Liver (tissue), 9 donors: ENCODE results near the gene EFCAB11. TPM values are rescaled to one million over a fixed set of nuclear protein-coding genes. Genes with fewer than 3 reads are reported as not detected.

Experiments
- DNase-seq: peaks from one replicate; pipeline ENCODE4 v3.0.0-alpha.2; 2017; ENCODE audit warnings: low spot score
- H3K27ac ChIP-seq, 2 donors: one replicate each; pipeline ENCODE4 v1.7.0; 2013; ENCODE audit warnings: inconsistent platforms in 2 of 2, low read length in 2 of 2, control low read depth in 1 of 2, low read depth in 1 of 2, mild to moderate bottlenecking in 1 of 2
- H3K27me3 ChIP-seq, 4 donors: one replicate each; pipeline versions ENCODE4 v1.6.1 to v1.7.0; 2013; ENCODE audit warnings: low read length in 3 of 4, inconsistent platforms in 1 of 4, mild to moderate bottlenecking in 1 of 4, moderate library complexity in 1 of 4; ENCODE audit not compliant: control insufficient read depth in 4 of 4, insufficient read depth in 4 of 4
- H3K36me3 ChIP-seq, 4 donors: one replicate each; pipeline versions ENCODE4 v1.6.1 to v1.7.0; 2013; ENCODE audit warnings: low read length in 3 of 4, mild to moderate bottlenecking in 3 of 4, low read depth in 1 of 4, moderate library complexity in 1 of 4; ENCODE audit not compliant: control insufficient read depth in 4 of 4, insufficient read depth in 3 of 4
- H3K4me1 ChIP-seq, 4 donors: one replicate each; pipeline versions ENCODE4 v1.6.1 to v1.7.0; 2013; ENCODE audit warnings: low read length in 3 of 4, mild to moderate bottlenecking in 3 of 4, moderate library complexity in 1 of 4; ENCODE audit not compliant: control insufficient read depth in 4 of 4, insufficient read depth in 4 of 4
- H3K4me3 ChIP-seq, 3 donors: one replicate each; pipeline versions ENCODE4 v1.6.1 to v1.7.0; 2013; ENCODE audit warnings: low read length in 3 of 3, control low read depth in 1 of 3, low read depth in 1 of 3, mild to moderate bottlenecking in 1 of 3
- H3K9ac ChIP-seq, 2 donors: one replicate each; pipeline ENCODE4 v1.7.0; 2013; ENCODE audit warnings: low read length in 2 of 2, mild to moderate bottlenecking in 2 of 2, moderate library complexity in 2 of 2, control low read depth in 1 of 2, low read depth in 1 of 2
- H3K9me3 ChIP-seq, 4 donors: one replicate each; pipeline versions ENCODE4 v1.6.1 to v1.7.0; 2013; ENCODE audit warnings: low read length in 3 of 4; ENCODE audit not compliant: control insufficient read depth in 4 of 4
- EGR1 ChIP-seq, 2 donors: IDR thresholded peaks; 2 replicates each; pipeline ENCODE4 v1.6.1; 2016 to 2018; ENCODE audit warnings: antibody characterized with exemption in 2 of 2, low read depth in 2 of 2
- FOXA1 ChIP-seq: IDR thresholded peaks from 2 replicates; pipeline ENCODE4 v1.6.1; 2016; ENCODE audit warnings: antibody characterized with exemption
- FOXA2 ChIP-seq: IDR thresholded peaks from 2 replicates; pipeline ENCODE4 v1.6.1; 2016; ENCODE audit warnings: antibody characterized with exemption
- GABPA ChIP-seq, 2 donors: IDR thresholded peaks in 1 of 2; conservative IDR thresholded peaks in 1 of 2; 2 replicates each; pipeline ENCODE4 v1.6.1; 2016; ENCODE audit warnings: antibody characterized with exemption in 2 of 2, mild to moderate bottlenecking in 1 of 2, moderate library complexity in 1 of 2
- HNF4A ChIP-seq, 2 donors: conservative IDR thresholded peaks; 2 replicates each; pipeline ENCODE4 v1.6.1; 2016; ENCODE audit warnings: antibody characterized with exemption in 2 of 2, mild to moderate bottlenecking in 2 of 2
- HNF4G ChIP-seq: IDR thresholded peaks from 2 replicates; pipeline ENCODE4 v1.6.1; 2016; ENCODE audit warnings: antibody characterized with exemption
- JUND ChIP-seq, 2 donors: IDR thresholded peaks; 2 replicates each; pipeline ENCODE4 v1.6.1; 2016; ENCODE audit warnings: antibody characterized with exemption in 2 of 2
- MAX ChIP-seq: IDR thresholded peaks from 2 replicates; pipeline ENCODE4 v1.6.1; 2016; ENCODE audit warnings: antibody characterized with exemption
- NR2F2 ChIP-seq: IDR thresholded peaks from 2 replicates; pipeline ENCODE4 v1.6.1; 2016; ENCODE audit warnings: antibody characterized with exemption
- RAD21 ChIP-seq, 2 donors: IDR thresholded peaks; 2 replicates each; pipeline ENCODE4 v1.6.1; 2016; ENCODE audit warnings: antibody characterized with exemption in 2 of 2, mild to moderate bottlenecking in 2 of 2
- REST ChIP-seq: IDR thresholded peaks from 2 replicates; pipeline ENCODE4 v1.6.1; 2016; ENCODE audit warnings: antibody characterized with exemption, mild to moderate bottlenecking
- RXRA ChIP-seq, 2 donors: IDR thresholded peaks; 2 replicates each; pipeline ENCODE4 v1.6.1; 2017 to 2018; ENCODE audit warnings: antibody characterized with exemption in 2 of 2, mild to moderate bottlenecking in 1 of 2
- SP1 ChIP-seq: IDR thresholded peaks from 2 replicates; pipeline ENCODE4 v1.6.1; 2018; ENCODE audit warnings: antibody characterized with exemption, mild to moderate bottlenecking
- TAF1 ChIP-seq: conservative IDR thresholded peaks from 2 replicates; pipeline ENCODE4 v1.6.1; 2016; ENCODE audit warnings: antibody characterized with exemption, mild to moderate bottlenecking
- YY1 ChIP-seq: IDR thresholded peaks from 2 replicates; pipeline ENCODE4 v1.6.1; 2016; ENCODE audit warnings: antibody characterized with exemption, mild to moderate bottlenecking
- WGBS: extraction: QIAGEN DNeasy Blood & Tissue Kit; methylation state at CpG from one replicate; pipeline ENCODE4 v1.1.7; 2013; 5-methylcytosine and 5-hydroxymethylcytosine counted together
- polyA plus RNA-seq, 2 donors: library from polyadenylated mRNA; stranded (reverse) in 1 of 2; unstranded in 1 of 2; fragments of 200-250 nt in 1 of 2; fragments of >200 nt in 1 of 2; fragmentation: Nextera tagmentation in 1 of 2; extraction: Ambion mirVana in 1 of 2; gene quantifications; one replicate each; pipeline versions ENCODE4 v1.2.1 to v1.2.3, GENCODE V29; 2013 to 2015
- total RNA-seq, 2 donors: library from RNA; depleted of rRNA; stranded (reverse); fragments of >200 nt; gene quantifications; one replicate each; pipeline ENCODE4 v1.2.3, GENCODE V29; 2014
- TF ChIP-seq, protein P1 (sequence below): IDR thresholded peaks from 2 replicates; pipeline ENCODE4 v1.6.1; 2016; ENCODE audit warnings: antibody characterized with exemption
- TF ChIP-seq, protein P2 (sequence below): IDR thresholded peaks from 2 replicates; pipeline ENCODE4 v1.6.1; 2016; ENCODE audit warnings: antibody characterized with exemption
- TF ChIP-seq, protein P3 (sequence below): fragments of 150-350 bp; IDR thresholded peaks from 2 replicates; pipeline ENCODE4 v1.5.1; 2017; ENCODE audit warnings: improper control_type of control experiment, low read depth, low read length; ENCODE audit not compliant: missing input control
- donor health status: healthy.
- donor health status: healthy.
- donor health status: healthy.
- donor health status: healthy.
- donor health status: healthy.

EFCAB11 gene
- total and polyA plus RNA-seq, 4 donors, result 2.1 to 4.7 (median 3.4) TPM

DNA sequence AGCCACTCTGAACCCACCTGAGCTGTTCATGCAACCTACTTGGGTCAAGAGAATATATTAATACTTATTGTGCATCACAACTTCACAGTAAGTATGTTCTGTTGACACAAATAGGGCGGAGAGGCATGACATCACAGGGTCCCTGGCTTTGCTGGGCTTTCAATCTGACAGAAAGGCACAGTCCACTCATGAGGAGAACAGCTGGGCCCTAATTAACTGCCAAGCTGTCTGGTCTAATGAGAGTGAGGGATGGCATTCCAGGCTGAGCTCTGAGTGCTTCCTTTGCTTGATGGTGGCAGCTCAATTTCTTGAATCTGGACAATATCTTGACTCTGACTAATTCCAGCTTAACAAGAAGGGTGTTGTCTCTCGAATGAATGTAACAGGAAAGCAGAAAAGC is 2.0 kb downstream of the EFCAB11 start:
- Histone ChIP-seq H3K27ac (no peak overlapping the region), H3K9me3 (no peaks in the 10 kb centered on the region), H3K9ac (no peak overlapping the region), H3K4me1 (peaks cover 0 to 30% (median 19%) of the 10 kb centered on the region in 4 donors), H3K4me3 (no peak overlapping the region), H3K27me3 (no peaks in the 10 kb centered on the region), H3K36me3 (no peaks in the 10 kb centered on the region)
- 86% methylated on average over 2 of the region's 2 CpGs for WGBS
- no peak for DNase-seq
- TF ChIP-seq REST (no peak), FOXA1 (no peak), GABPA (IDR thresholded peaks at IDR 0.05 in 1 of 2, conservative IDR thresholded peaks at IDR 0.05 in 1 of 2) (no peak), HNF4G (no peak), NR2F2 (no peak), RAD21 (IDR thresholded peaks at IDR 0.05) (no peak), YY1 (no peak), EGR1 (IDR thresholded peaks at IDR 0.05; ENCODE audit: low read depth in 2 of 2) (no peak), RXRA (IDR thresholded peaks at IDR 0.05) (no peak), TAF1 (no peak), FOXA2 (no peak), MAX (no peak)
- TF ChIP-seq, protein P1, sequence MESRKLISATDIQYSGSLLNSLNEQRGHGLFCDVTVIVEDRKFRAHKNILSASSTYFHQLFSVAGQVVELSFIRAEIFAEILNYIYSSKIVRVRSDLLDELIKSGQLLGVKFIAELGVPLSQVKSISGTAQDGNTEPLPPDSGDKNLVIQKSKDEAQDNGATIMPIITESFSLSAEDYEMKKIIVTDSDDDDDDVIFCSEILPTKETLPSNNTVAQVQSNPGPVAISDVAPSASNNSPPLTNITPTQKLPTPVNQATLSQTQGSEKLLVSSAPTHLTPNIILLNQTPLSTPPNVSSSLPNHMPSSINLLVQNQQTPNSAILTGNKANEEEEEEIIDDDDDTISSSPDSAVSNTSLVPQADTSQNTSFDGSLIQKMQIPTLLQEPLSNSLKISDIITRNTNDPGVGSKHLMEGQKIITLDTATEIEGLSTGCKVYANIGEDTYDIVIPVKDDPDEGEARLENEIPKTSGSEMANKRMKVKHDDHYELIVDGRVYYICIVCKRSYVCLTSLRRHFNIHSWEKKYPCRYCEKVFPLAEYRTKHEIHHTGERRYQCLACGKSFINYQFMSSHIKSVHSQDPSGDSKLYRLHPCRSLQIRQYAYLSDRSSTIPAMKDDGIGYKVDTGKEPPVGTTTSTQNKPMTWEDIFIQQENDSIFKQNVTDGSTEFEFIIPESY, result no peak

DNA sequence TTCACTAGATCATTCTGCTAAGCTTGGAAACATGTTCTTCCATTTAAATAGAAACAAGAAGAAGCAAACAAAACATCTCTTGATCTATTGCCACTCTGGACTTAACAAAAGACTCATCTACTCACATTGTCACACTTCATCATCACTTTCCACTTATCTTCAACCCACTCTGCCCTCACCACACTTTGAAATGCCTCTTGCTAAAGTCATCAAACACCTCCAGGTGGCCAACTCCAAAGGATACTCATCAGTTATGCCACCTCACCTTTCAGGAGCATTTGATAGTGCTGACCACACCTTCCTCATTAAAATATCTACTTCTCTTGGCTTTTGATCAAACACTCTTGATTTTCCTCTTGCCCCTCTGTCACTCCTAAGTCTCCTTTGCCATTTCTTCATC is 7.2 kb downstream of the EFCAB11 start:
- no peak overlapping the region for H3K9ac ChIP-seq
- H3K4me1 ChIP-seq, result peaks cover 0 to 3% (median 0%) of the 10 kb centered on the region in 4 donors
- H3K27ac ChIP-seq, result no peak overlapping the region
- no peak overlapping the region for H3K4me3 ChIP-seq
- H3K9me3 ChIP-seq, result no peaks in the 10 kb centered on the region
- no peak for TF ChIP-seq FOXA1
- TF ChIP-seq HNF4A (conservative IDR thresholded peaks at IDR 0.05), result no peak
- no peak for TF ChIP-seq RXRA (IDR thresholded peaks at IDR 0.05)
- TF ChIP-seq JUND (IDR thresholded peaks at IDR 0.05), result no peak
- TF ChIP-seq, protein P2, sequence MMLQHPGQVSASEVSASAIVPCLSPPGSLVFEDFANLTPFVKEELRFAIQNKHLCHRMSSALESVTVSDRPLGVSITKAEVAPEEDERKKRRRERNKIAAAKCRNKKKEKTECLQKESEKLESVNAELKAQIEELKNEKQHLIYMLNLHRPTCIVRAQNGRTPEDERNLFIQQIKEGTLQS, result no peak
- TF ChIP-seq, protein P1, result no peak
- TF ChIP-seq SP1, result no peak
- no peak for TF ChIP-seq EGR1 (IDR thresholded peaks at IDR 0.05; ENCODE audit: low read depth in 2 of 2)
- no peak for TF ChIP-seq REST
- no peak for TF ChIP-seq FOXA2
- TF ChIP-seq YY1, result no peak
- TF ChIP-seq, protein P3, sequence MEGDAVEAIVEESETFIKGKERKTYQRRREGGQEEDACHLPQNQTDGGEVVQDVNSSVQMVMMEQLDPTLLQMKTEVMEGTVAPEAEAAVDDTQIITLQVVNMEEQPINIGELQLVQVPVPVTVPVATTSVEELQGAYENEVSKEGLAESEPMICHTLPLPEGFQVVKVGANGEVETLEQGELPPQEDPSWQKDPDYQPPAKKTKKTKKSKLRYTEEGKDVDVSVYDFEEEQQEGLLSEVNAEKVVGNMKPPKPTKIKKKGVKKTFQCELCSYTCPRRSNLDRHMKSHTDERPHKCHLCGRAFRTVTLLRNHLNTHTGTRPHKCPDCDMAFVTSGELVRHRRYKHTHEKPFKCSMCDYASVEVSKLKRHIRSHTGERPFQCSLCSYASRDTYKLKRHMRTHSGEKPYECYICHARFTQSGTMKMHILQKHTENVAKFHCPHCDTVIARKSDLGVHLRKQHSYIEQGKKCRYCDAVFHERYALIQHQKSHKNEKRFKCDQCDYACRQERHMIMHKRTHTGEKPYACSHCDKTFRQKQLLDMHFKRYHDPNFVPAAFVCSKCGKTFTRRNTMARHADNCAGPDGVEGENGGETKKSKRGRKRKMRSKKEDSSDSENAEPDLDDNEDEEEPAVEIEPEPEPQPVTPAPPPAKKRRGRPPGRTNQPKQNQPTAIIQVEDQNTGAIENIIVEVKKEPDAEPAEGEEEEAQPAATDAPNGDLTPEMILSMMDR, result no peak
- no peak for TF ChIP-seq NR2F2
- no peaks in the 10 kb centered on the region for H3K36me3 ChIP-seq
- DNase-seq, result no peak
- no peaks in the 10 kb centered on the region for H3K27me3 ChIP-seq
